GM19043 (cell line): ENCODE data around the gene PAN2.
A peak's percentile ranks its signal among the peaks of the same experiment; 100 is the strongest.
"Not testable (repeated sequence)": the region's sequence is repeated elsewhere in the genome, so short reads cannot be mapped to it uniquely, and the experiment has no call there.

Source experiments
- ATAC-seq: cut with Tn5 transposase; IDR thresholded peaks from one replicate; pipeline ENCODE4 v1.9.1; 2021; ENCODE audit warnings: low read depth; ENCODE audit not compliant: unreplicated experiment

Gene PAN2

GRCh38 chr12:56333679-56334489, at the start of gene PAN2:
Gene PAN2 (minus strand): TSS chr12:56334000. CDS start chr12:56333094, 906 bp downstream.
- peak; percentile 96 for ATAC-seq

GRCh38 chr12:56382611-56383010, 48.8 kb upstream of the PAN2 start:
- no peak for ATAC-seq

DNA sequence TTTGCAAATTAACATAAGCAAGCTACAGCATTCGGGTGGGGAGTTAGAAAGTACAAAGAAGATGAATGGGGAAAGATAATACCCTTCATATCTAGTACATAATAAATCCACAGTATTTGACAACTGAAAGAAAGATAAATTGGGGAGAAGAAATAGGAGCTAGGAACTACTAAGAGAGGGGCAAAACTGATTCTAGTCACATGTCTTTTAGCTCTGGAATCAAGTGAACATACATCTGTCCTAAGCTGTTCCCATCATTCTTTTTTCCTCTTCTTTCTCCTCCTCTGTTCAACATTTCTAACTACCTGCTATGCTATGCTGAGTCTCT, 44.2 kb upstream of the PAN2 start:
- no peak for ATAC-seq

DNA sequence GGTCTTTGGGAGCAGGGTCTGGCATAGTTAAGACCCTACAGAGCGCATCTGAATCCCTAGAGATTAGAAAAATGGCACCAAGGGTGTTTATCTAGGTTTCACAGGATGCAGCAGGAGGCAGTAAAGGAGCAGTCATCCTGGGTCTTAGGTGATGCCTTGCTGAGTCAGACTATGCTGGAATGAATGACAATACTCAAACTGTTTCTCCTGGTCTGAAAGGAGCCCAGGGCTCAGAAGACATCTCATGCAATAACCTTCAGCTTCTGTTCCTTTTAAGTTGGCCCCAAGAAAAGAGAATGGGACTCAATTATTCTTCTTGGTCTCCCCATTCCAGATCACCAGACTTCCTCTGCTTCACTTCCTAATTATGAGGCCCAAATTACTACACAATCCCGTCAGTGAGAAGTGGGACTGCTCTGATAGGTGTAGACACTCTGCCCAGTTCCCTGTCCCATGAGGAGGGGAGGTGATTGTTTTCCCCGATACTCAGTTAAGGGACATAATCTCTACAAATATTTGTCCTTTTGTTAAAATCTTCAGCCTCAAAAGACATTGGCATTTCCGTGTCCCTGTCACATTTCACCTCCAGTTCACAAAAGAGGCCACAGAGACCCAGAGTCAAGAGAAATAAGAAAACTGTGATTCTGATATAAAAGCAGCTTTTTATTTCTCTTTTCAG, 43.6 kb upstream of the PAN2 start:
- ATAC-seq = no peak

DNA sequence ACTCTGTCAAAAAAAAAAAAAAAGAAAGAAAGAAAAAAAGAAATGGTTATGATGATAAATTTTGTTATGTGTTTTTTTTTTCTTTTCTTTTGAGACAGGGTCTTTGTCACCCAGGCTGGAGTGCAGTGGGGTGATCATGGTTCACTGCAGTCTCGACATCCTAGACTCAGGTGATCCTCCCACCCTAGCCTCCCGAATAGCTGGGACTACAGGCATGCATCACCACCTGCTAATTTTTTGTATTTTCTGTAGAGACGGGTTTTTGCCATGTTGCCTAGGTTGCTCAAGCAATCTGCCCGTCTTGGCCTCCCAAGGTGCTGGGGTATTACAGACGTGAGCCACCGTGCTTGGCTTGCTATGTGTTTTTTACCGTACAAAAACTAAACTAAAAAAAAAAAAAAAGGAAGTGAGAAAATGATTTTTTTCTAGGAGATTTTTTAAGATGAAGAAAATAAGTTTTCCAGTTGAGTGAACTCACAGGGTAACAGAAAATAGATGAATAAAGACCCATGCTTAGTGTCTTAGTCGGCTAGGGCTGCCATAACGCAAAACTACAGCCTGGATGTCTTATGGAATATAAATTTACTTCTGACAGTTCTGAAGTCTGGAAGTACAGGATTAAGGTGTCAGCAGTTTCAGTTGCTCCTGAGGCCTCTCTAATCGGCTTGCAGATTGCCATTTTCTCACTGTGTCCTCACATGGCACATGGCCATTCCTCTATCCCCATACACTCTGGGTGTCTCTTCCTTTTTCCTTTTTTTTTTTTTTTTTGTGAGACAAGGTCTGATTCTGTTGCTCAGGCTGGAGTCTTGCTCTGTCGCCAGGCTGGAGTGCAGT, 42.0 kb upstream of the PAN2 start:
- ATAC-seq = peak; percentile 67

DNA sequence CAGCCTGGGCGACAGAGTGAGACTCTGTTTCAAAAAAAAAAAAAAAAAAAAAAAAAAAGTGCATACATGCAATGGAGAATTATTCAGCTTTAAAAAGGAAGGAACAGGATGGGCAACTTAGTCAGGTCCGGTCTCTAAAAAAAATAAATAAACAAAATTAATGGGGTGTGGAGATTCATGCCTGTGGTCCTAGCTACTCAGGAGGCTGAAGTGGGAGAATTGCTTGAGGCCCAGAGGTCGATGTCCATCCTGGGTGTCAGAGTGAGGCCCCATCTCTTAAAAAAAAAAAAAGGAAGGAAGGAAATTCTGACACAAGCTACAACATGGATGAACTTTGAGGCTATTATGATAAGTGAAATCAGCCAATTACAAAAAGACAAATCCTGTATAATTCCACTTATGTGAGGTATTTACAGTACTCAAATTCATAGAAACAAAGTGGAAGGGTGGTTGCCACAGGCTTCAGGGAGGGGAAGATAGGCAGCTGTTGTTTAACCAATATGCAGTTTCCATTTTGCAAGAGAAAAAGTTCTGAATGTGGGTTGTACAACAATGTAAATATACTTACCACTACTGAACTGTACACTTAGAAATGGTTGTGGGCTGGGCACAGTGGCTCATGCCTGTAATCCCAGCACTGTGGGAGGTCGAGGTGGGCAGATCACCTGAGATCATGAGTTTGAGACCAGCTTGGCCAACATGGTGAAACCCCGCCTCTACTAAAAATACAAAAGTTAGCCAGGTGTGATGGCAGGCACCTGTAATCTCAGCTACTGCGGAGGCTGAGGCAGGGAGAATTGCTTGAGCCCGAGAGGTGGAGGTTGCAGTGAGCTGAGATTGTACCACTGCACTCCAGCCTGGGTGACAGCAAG, 41.2 kb upstream of the PAN2 start:
- ATAC-seq = peak; percentile 32

GRCh38 chr12:56373515-56373914, 39.7 kb upstream of the PAN2 start:
- ATAC-seq = no peak

DNA sequence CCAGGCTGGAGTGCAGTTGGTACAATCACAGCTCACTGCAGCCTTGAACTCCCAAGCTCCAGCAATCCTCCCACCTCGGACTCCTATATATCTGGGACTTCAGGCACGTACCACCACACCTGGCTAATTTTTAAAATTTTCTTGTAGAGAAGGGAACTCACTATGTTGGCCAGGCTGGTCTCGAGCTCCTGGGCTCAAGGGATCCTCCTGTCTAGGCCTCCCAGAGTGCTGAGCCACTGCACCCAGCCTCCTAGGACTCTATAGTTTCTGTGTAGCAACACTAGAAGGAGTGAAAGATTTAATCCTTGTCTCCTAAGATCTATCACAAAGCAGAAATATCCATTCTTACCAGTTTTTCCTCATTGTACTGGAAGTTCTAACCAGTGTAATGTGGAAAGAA, 33.1 kb upstream of the PAN2 start:
- no peak for ATAC-seq

DNA sequence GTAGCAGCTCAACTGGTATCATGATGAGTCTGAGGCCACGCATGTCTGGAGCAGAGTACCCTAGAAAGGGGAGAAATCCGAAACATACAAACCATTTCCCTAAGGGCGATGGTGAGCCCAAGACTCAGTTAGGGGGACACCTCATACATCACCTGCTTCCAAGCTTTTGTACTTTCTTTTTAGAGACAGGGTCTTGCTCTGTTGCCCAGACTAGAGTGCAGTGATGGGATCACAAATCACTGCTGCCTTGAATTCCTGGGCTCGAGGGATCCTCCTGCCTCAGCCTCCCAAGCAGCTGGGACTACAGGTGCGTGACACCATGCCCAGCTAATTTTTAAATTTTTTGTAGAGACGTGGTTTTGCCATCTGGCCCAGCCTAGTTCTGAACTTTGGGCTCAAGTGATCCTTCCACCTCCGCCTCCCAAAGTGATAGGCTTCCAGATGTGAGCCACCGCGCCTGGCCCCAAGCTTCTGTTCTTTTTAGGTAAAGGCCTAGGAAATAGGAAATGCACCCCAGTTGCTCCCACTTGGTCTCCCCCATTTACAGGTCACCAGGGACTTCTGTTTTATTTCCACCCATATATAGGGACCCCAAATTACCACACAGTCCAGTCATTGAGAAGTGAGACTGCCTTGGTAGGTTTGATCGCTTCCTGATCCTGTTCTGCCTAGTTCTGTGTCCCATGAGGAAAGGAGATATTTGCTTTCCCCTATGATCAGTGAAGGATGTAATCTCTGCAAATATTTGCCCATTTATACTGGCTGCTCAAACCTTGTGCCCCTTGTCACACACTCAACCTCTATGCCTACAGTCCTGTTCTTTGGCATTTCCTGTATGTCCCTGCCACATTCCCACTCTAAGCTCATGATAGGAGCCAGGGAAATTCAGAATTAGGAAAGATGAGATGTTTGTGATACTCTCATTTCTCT, 28.6 kb upstream of the PAN2 start, which contains the start of gene APOF:
APOF (minus strand) TSS at position 728 of the 930 bp plus-strand sequence; CDS start at position 616, 112 bp downstream.
- no peak for ATAC-seq

- no peak for ATAC-seq
Observed at GRCh38 chr12:56361487-56362129, 27.8 kb upstream of the PAN2 start.

- ATAC-seq = peak; percentile 93
Observed at GRCh38 chr12:56359851-56360767, 26.3 kb upstream of the PAN2 start, which contains the start of gene STAT2. Gene STAT2 (minus strand): TSS chr12:56360107. CDS start chr12:56356571, 3,536 bp downstream.

GRCh38 chr12:56358836-56359532, 25.2 kb upstream of the PAN2 start:
- ATAC-seq = no peak

GRCh38 chr12:56351325-56351724, 17.5 kb upstream of the PAN2 start:
- no peak for ATAC-seq

DNA sequence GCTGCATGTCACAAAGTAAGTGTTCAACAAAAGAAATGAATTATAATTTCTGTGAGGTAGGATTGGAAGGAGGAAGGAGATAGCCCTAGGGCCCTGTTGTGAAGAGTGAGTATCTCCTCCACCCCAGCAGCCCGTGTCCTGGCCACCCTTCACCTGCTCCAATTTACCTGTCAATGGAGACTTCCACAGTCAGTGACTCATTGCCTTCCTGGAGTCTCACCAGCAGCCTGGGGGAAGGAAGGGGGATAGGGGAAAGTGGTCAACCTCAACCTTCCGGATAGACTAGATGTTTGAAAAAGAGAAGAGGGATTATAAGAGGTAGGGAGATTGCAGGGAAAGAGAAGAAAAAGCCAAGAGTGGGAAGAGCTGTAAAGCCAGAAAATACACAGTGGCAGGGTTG, 16.9 kb upstream of the PAN2 start:
- ATAC-seq = no peak

DNA sequence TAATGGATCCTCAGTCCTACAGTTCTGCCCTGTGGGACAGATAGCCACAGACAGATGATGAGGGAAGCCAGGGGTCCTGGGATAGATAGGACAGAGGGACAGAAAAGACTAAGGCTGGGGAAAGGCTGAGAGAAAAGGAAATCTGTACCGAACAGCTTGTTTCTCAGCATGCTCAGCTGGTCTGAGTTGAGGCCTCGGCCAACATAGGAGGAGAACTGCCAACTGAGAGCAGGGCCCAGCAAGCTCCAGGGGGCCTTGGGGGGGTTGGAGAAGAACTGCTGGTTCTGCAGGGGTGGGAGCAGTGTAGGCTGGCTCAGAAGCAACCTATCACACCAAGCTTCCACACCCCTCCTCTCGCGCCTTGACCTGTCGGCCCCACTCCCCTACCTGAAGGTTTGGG, 15.0 kb upstream of the PAN2 start:
- no peak for ATAC-seq

DNA sequence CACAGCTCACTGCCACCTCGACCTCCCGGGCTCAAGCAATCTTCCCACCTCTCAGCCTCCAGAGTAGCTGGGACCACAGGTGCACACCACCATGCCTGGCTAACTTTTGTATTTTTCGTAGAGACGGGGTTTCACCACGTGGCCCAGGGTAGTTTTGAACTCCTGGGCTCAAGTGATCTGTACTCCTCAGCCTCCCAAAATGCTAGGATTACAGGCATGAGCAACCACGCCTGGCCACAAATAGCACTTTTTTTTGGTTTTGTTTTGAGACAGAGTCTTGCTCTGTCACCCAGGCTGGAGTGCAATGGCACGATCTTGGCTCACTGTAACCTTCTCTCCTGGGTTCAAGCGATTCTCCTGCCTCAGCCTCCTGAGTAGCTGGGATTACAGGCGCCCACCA, 13.5 kb upstream of the PAN2 start:
- ATAC-seq = not testable (repeated sequence)

DNA sequence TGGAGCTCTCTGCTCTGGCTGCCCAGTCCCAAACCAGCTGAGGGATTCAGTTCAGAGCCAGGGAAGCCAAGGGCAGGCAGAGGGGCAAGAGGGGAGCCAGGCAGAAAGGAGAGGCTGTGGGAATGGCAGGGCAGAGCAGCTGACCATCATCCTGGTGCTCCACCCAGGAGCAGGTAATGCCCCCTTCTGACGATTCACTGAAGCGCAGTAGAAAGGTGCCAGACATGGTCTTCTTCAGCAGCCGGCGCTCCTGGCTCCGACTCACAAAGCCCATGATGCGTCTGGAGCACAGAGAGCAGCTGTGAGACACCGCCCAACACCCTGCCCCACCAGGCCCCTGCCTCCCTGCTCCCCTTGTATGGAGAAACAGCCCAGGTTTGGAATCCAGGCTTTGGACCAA, 12.9 kb upstream of the PAN2 start:
- ATAC-seq = no peak
